ENCODE results near the gene TRIO.
"Not testable (repeated sequence)": the region's sequence is repeated elsewhere in the genome, so short reads cannot be mapped to it uniquely, and the experiment has no call there.

TRIO gene

DNA sequence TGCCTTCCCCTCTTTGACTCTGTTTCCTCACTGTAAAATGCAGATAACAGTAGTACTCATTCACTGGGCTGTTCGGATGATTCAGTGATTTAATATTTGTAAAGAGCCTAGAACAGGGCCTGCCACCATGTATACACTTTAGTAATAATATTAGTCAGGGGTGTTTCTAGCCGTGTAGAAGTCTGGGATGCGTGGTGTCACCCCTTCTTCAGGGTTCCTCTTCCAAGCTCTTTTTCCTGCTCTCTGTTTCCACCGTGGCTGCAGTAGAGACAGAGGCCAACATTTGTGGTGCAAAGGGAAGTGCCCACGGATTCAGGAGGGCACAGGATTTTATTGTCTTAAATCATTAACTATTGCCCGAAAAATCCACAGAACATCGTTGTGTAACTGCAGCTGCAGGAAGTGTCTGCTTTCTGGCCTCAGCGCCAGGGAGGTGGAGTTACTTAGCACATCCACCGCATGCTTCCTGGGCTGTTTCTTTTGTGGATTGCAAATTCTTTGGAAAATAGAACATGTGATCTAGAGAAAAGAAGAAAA is 61.7 kb downstream of the TRIO start:
- H3K4me3 ChIP-seq = peak overlapping the region in 8 of 10 experiments; percentile 16 to 55 (median 38); a peak in 12 of 20 replicates
- H3K27me3 ChIP-seq = no peaks in the 10 kb centered on the region
- H3K27ac ChIP-seq = peak overlapping the region; percentile 48 to 91 (median 85)
- peak overlapping the region; percentile 64 to 80 (median 72); a peak in 21 of 22 replicates for H3K9ac ChIP-seq
- peaks cover 3 to 76% (median 22%) of the 10 kb centered on the region in 11 experiments; a peak in 16 of 22 replicates for H4K20me1 ChIP-seq
- TF ChIP-seq Cebpa-rat (IDR thresholded peaks at IDR 0.05) = peak in 9 of 11 experiments; percentile 20 to 91 (median 78); a peak in 17 of 22 replicates
- peak overlapping the region; percentile 75 to 92 (median 84) for H3K4me2 ChIP-seq
- peaks cover 0 to 16% (median 10%) of the 10 kb centered on the region in 11 experiments; a peak in 12 of 22 replicates for H3K9me3 ChIP-seq (replicated peaks in 1 of 11)
- peaks cover 0 to 12% (median 0%) of the 10 kb centered on the region in 11 experiments; a peak in 3 of 22 replicates for H3K36me3 ChIP-seq
- H3K4me1 ChIP-seq = peaks cover 84 to 99% (median 96%) of the 10 kb centered on the region in 10 experiments

- H3K27ac ChIP-seq = peak overlapping the region in 10 of 11 experiments; percentile 77 to 91 (median 86); a peak in 20 of 22 replicates
- peak overlapping the region in 9 of 11 experiments; percentile 9 to 77 (median 72); a peak in 14 of 22 replicates for H3K9ac ChIP-seq
- no peak overlapping the region for H3K4me3 ChIP-seq
- no peak for TF ChIP-seq Cebpa-rat (IDR thresholded peaks at IDR 0.05)
- H3K27me3 ChIP-seq = no peaks in the 10 kb centered on the region
- H3K4me1 ChIP-seq = peaks cover 90 to 99% (median 96%) of the 10 kb centered on the region in 10 experiments
- H4K20me1 ChIP-seq = peaks cover 0 to 80% (median 26%) of the 10 kb centered on the region in 11 experiments; a peak in 15 of 22 replicates
- peak overlapping the region; percentile 75 to 92 (median 84) for H3K4me2 ChIP-seq
- peaks cover 0 to 17% (median 10%) of the 10 kb centered on the region in 11 experiments; a peak in 12 of 22 replicates for H3K9me3 ChIP-seq (replicated peaks in 1 of 11)
- H3K36me3 ChIP-seq = peaks cover 0 to 12% (median 0%) of the 10 kb centered on the region in 11 experiments; a peak in 3 of 22 replicates
Observed at GRCh38 chr5:14206028-14206725, 63.0 kb downstream of the TRIO start.

- peak overlapping the region; percentile 23 to 92 (median 67); a peak in 21 of 22 replicates for H3K4me2 ChIP-seq
- peaks cover 0 to 92% (median 35%) of the 10 kb centered on the region in 11 experiments; a peak in 16 of 22 replicates for H4K20me1 ChIP-seq
- peaks cover 0 to 17% (median 10%) of the 10 kb centered on the region in 11 experiments; a peak in 12 of 22 replicates for H3K9me3 ChIP-seq (replicated peaks in 1 of 11)
- H3K9ac ChIP-seq = peak overlapping the region in 5 of 11 experiments; percentile 8 to 40 (median 33); a peak in 6 of 22 replicates
- H3K4me1 ChIP-seq = peaks cover 91 to 100% (median 96%) of the 10 kb centered on the region in 10 experiments
- H3K27ac ChIP-seq = peak overlapping the region in 10 of 11 experiments; percentile 46 to 91 (median 85); a peak in 20 of 22 replicates
- H3K36me3 ChIP-seq = peaks cover 0 to 12% (median 0%) of the 10 kb centered on the region in 11 experiments; a peak in 3 of 22 replicates
- H3K4me3 ChIP-seq, H3K27me3 ChIP-seq: not testable (repeated sequence)
Observed at GRCh38 chr5:14207428-14207827, 64.3 kb downstream of the TRIO start.

DNA sequence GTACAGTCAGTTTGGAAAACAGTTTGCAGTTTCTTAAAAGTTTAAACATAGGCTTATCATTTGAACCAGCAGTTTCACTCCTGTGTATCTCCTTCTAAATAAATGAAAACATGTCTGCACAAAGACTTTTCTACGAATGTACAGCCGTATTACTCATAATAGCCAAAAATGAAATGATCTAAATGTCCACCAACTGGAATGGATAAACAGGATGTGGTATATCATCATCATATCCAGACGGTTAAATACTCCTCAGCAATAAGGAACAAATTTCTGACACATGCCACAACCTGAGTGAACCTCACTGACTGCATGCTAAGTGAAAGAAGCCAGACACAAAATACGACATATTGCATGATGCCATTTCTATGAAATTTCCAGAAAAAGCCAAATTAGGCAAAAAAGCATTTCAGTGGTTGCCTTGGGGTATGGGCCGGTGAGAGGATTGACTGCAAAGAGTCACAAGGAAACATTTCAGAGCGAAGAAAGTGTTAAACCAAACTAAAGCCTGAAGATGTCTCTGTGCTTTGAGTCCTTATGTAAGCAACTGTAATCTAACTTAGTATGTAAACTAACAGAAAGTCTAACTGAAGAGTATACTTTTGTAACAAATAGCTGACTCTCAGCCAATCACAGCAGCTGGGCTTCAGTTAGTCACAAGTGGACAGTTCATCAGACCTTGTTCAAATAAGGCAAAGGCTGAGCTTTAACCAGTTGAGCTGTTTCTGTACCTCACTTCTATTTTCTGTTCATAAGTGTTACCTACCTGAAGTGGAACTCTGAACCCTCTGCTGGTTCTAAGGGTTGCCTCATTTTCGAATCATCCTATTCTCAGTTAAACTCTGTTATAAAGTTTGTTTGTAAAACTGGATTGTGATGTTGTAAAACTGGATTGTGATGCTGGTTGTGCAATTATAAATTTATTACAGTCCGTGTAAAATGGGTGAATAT is 65.2 kb downstream of the TRIO start:
- Histone ChIP-seq H3K4me2 (peak overlapping the region; percentile 23 to 92 (median 67); a peak in 20 of 22 replicates), H3K27ac (peak overlapping the region in 10 of 11 experiments; percentile 46 to 91 (median 85); a peak in 19 of 22 replicates), H3K36me3 (peaks cover 0 to 12% (median 0%) of the 10 kb centered on the region in 11 experiments; a peak in 3 of 22 replicates), H3K4me1 (peaks cover 88 to 97% (median 93%) of the 10 kb centered on the region in 10 experiments), H3K27me3 (no peaks in the 10 kb centered on the region), H4K20me1 (peaks cover 1 to 93% (median 41%) of the 10 kb centered on the region in 11 experiments; a peak in 17 of 22 replicates), H3K4me3 (no peak overlapping the region; a peak in 2 of 20 replicates), H3K9ac (peak overlapping the region in 7 of 11 experiments; percentile 34 to 50 (median 36); a peak in 8 of 22 replicates), H3K9me3 (replicated peaks in 1 of 11) (peaks cover 0 to 17% (median 10%) of the 10 kb centered on the region in 11 experiments; a peak in 12 of 22 replicates)
- no peak for TF ChIP-seq Cebpa-rat (IDR thresholded peaks at IDR 0.05)

- Histone ChIP-seq H3K4me1 (peaks cover 79 to 94% (median 84%) of the 10 kb centered on the region in 10 experiments), H3K27ac (peak overlapping the region in 10 of 11 experiments; percentile 44 to 91 (median 84); a peak in 18 of 22 replicates)
Observed at GRCh38 chr5:14209222-14209822, 66.2 kb downstream of the TRIO start.

DNA sequence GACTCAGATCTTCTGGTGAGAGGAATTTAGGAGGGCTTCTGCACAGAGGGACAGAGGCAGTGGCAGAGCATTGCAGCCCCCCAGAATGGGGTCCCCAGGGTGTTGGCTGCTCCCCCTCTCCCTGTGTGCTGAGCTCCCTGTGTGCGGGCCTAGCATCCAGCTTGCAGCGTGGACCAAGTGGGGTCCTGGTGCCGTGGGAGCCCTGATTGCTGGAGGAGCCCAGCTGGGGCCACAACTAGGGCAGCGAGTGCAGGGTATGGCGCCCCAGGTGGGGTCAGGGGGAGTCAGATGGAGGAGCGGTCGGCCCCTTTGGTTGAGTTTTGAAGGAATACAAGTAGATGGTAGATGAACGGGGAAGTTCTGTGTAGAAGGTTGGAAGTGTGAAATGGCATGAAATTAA is 66.7 kb downstream of the TRIO start:
- H3K36me3 ChIP-seq = peaks cover 0 to 19% (median 8%) of the 10 kb centered on the region in 11 experiments; a peak in 4 of 22 replicates
- H3K9ac ChIP-seq = no peak overlapping the region; a peak in 1 of 22 replicates
- H4K20me1 ChIP-seq = peaks cover 13 to 95% (median 36%) of the 10 kb centered on the region in 11 experiments; a peak in 17 of 22 replicates
- peaks cover 74 to 88% (median 79%) of the 10 kb centered on the region in 10 experiments for H3K4me1 ChIP-seq
- H3K27me3 ChIP-seq = no peaks in the 10 kb centered on the region
- H3K4me2 ChIP-seq = peak overlapping the region; percentile 39 to 92 (median 64)
- H3K27ac ChIP-seq = peak overlapping the region in 10 of 11 experiments; percentile 44 to 91 (median 84); a peak in 19 of 22 replicates
- H3K9me3 ChIP-seq (replicated peaks in 1 of 11) = peaks cover 0 to 17% (median 10%) of the 10 kb centered on the region in 11 experiments; a peak in 12 of 22 replicates
- TF ChIP-seq Cebpa-rat (IDR thresholded peaks at IDR 0.05) = no peak
- no peak overlapping the region for H3K4me3 ChIP-seq

More at GRCh38 chr5:14209222-14209822, 66.2 kb downstream of the TRIO start:
- peaks cover 0 to 19% (median 7%) of the 10 kb centered on the region in 11 experiments; a peak in 4 of 22 replicates for H3K36me3 ChIP-seq
- H3K9me3 ChIP-seq (replicated peaks in 1 of 11) = peaks cover 0 to 17% (median 10%) of the 10 kb centered on the region in 11 experiments; a peak in 12 of 22 replicates
- H3K4me2 ChIP-seq = peak overlapping the region; percentile 39 to 92 (median 64); a peak in 20 of 22 replicates
- TF ChIP-seq Cebpa-rat (IDR thresholded peaks at IDR 0.05) = no peak
- H3K4me3 ChIP-seq = no peak overlapping the region
- H3K27me3 ChIP-seq = no peaks in the 10 kb centered on the region
- H4K20me1 ChIP-seq = peaks cover 11 to 95% (median 40%) of the 10 kb centered on the region in 11 experiments; a peak in 17 of 22 replicates
- no peak overlapping the region; a peak in 1 of 22 replicates for H3K9ac ChIP-seq

DNA sequence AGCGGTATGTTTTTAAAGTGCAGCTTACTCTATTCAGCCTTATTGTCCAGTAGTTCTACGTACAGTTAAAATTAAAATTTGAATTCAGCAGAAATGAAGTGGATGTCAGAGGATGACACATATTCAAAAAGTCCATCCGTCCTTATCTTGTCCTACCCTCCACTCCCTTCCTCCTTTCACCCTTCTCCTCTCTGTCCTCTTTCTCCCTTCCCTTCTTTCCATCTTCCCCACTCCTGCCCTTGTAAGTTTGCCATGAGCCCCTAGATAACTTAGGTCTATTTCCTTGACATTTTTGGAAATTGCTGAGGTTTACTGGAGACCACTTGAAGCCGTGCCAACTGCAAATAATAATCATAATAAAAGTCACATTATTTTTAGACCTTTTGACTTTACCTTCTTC is 67.6 kb downstream of the TRIO start:
- Histone ChIP-seq H3K27ac (peak overlapping the region in 10 of 11 experiments; percentile 9 to 91 (median 80); a peak in 13 of 22 replicates), H3K9ac (no peak overlapping the region), H3K36me3 (peaks cover 0 to 19% (median 8%) of the 10 kb centered on the region in 11 experiments; a peak in 4 of 22 replicates), H3K9me3 (replicated peaks in 1 of 11) (peaks cover 0 to 17% (median 10%) of the 10 kb centered on the region in 11 experiments; a peak in 12 of 22 replicates), H3K4me1 (peaks cover 65 to 79% (median 70%) of the 10 kb centered on the region in 10 experiments), H3K4me2 (peak overlapping the region in 10 of 11 experiments; percentile 9 to 92 (median 62); a peak in 13 of 22 replicates), H4K20me1 (peaks cover 13 to 95% (median 36%) of the 10 kb centered on the region in 11 experiments; a peak in 17 of 22 replicates), H3K4me3 (no peak overlapping the region), H3K27me3 (no peaks in the 10 kb centered on the region)
- TF ChIP-seq Cebpa-rat (IDR thresholded peaks at IDR 0.05) = no peak

Measured in BLaER1 treated with 17β-estradiol and CSF1 and Interleukin-3, amounts not matched to agents 10 nM and 100 nM (cell line).